Cortex of kidney (tissue), 1 donor: ENCODE data around the gene VIL1.

ENCODE experiments used
- DNase-seq: peaks from one replicate; lab custom pipeline; 2025; lab: John Stamatoyannopoulos, UW

VIL1 gene

GRCh38 chr2:218418717-218419458, at the start of gene VIL1:
Gene VIL1, plus strand, starts transcription at chr2:218419123. Its CDS starts 4,656 bp downstream, at chr2:218423779.
- DNase-seq = no peak

- no peak for DNase-seq
These were observed 49.6 kb upstream of the VIL1 start for GRCh38 chr2:218369330-218369729.

- no peak for DNase-seq
These were observed 48.4 kb upstream of the VIL1 start for GRCh38 chr2:218370410-218371063.

- DNase-seq = no peak
These were observed 47.0 kb upstream of the VIL1 start for GRCh38 chr2:218371983-218372350.

- DNase-seq = no peak
These were observed 44.1 kb upstream of the VIL1 start for GRCh38 chr2:218374795-218375194.

- DNase-seq = no peak
These were observed 43.7 kb upstream of the VIL1 start for GRCh38 chr2:218375212-218375611.

- DNase-seq = no peak
These were observed 40.9 kb upstream of the VIL1 start for GRCh38 chr2:218378053-218378452.

- no peak for DNase-seq
These were observed 37.0 kb upstream of the VIL1 start, which contains the start of gene SLC11A1 for GRCh38 chr2:218381916-218382366. Gene SLC11A1, plus strand, starts transcription at chr2:218382273. Its CDS starts 96 bp downstream, at chr2:218382369.

GRCh38 chr2:218382785-218383184, 36.1 kb upstream of the VIL1 start:
- no peak for DNase-seq

- DNase-seq = no peak
These were observed 34.9 kb upstream of the VIL1 start for GRCh38 chr2:218383892-218384519.

- no peak for DNase-seq
These were observed 33.9 kb upstream of the VIL1 start for GRCh38 chr2:218384975-218385374.

- no peak for DNase-seq
These were observed 32.2 kb upstream of the VIL1 start for GRCh38 chr2:218386505-218387368.

- DNase-seq = no peak
These were observed 31.3 kb upstream of the VIL1 start for GRCh38 chr2:218387369-218388194.

- no peak for DNase-seq
These were observed 29.4 kb upstream of the VIL1 start for GRCh38 chr2:218389333-218390150.

- DNase-seq = no peak
These were observed 27.7 kb upstream of the VIL1 start for GRCh38 chr2:218391202-218391601.

- no peak for DNase-seq
These were observed 26.5 kb upstream of the VIL1 start for GRCh38 chr2:218392459-218392858.

- no peak for DNase-seq
These were observed 25.9 kb upstream of the VIL1 start for GRCh38 chr2:218392891-218393462.

- no peak for DNase-seq
These were observed 25.1 kb upstream of the VIL1 start for GRCh38 chr2:218393750-218394290.

- no peak for DNase-seq
These were observed 24.4 kb upstream of the VIL1 start for GRCh38 chr2:218394298-218395089.
